CD4-positive, alpha-beta T cell treated with Interferon alpha-2 for 1 hour (primary cell): Measurements from ENCODE around the gene NOTCH2.

Source experiments
- DNase-seq, 2 donors: peaks; one replicate each; pipeline ENCODE4 v3.0.0-alpha.2; 2020 to 2022

NOTCH2 gene

DNA sequence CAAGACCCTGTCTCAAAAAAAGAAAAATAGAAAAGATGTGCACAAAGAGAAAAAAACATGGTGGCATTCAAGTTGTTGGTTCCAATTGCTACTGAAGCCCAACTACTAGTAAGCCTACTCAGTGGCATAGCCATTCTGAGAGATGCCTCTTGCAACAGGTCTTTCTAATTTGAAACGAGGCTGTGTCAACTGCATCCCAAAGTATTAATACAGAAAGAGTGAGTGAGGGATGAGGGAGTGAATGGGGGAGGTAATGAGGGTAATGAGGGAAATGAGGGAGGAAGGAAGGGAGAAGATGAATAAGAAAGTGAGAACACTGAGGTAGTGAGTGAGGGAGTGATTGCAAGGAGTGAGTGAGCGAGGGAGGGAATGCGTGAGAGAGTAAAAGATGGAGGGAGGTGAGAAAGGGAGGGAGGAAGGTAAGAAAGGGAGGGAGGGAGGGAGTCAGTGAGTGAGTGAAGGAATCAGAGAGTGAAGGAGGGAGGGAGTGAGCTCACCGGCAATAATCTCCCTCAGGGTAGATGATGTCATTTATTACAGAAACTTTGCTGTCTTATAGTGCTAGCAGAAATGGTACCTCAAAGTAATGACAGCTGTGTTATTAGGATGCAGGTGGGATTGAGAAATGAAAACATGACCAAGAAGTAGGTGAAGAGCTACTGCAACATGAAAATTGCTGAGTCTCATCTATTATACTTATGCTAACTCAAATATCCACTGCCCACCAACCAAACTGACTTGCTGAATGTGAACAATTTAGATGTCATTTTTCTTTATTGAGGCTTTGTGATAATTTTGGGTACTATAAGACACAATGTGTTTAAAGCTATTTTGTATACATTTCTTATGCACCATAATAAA, 97.5 kb downstream of the NOTCH2 start:
- no peak for DNase-seq

DNA sequence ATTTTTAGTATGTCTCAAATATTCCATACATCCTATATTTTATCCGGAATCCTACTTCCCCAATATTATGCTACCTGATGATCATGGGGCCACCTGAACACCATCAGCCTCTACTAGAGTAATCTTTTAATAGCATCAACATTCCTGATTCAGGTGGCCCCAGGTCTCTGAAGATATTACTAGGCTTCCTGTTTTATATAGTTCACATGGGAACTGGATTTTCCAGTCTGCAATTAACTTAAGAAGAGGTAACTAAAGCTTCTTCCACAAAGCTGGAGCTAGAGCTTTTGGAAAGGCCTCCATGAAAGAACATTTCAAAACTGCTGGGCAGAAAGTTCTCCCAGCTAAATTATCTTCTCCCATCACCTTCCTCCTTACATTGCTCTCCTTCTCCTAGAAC, 100.9 kb downstream of the NOTCH2 start:
- DNase-seq, result no peak

DNA sequence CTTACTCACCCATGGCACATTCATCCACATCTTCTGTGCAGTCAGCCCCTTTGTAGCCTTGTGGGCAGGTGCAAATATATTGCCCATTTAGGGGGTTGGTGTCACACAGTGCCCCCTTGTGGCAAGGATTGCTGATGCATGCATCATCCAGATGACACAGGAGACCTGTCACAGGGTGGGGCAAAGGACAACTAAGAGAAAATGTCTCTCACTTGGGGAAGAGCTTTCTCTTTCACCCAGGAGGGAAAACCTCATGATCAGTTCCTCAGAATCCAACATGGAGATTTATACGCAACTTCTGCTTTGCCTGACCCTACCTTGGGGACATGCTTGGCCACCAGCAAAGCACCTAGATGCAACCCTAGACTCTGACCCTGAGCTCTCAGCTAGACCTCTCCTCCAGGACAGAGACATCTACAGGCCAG, 101.4 kb downstream of the NOTCH2 start:
- DNase-seq, result peak; percentile 72 to 76

DNA sequence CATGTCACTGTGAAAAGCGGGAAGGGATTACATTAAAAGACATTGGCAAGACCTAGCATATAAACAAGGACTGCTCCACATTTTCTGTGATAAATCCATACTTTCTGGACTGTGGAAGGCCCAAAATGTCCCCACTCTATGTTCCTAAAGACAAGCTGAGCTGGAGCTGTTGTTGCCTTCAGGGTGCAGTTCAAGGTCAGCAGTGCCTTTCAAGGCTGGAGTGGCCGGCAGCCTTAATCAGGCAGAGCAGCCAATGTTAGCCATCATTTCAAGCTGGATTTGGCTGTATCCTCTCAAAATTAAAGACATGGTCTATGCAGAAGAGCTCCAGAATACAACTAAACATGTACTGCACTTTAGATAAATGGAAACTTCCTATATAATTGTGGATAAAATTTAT, 102.8 kb downstream of the NOTCH2 start:
- no peak for DNase-seq

DNA sequence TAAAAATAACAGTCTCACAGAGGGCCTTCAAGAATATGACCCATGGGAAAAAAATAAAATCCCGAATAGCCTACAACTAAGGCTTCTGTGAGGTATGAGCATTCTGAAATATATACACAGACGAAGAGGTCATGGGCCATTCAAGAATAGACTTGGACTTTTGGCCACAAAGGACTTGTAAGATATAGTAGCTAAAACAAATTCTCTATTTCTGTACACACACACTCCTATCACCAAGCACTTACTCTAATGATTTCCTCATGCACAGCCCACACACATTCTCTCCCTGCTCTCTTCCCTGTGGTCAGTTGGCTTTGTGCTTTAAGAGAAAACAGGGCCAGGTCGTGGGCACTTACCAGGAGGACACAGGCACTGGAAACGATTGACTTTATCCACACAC, 103.4 kb downstream of the NOTCH2 start:
- no peak for DNase-seq

DNA sequence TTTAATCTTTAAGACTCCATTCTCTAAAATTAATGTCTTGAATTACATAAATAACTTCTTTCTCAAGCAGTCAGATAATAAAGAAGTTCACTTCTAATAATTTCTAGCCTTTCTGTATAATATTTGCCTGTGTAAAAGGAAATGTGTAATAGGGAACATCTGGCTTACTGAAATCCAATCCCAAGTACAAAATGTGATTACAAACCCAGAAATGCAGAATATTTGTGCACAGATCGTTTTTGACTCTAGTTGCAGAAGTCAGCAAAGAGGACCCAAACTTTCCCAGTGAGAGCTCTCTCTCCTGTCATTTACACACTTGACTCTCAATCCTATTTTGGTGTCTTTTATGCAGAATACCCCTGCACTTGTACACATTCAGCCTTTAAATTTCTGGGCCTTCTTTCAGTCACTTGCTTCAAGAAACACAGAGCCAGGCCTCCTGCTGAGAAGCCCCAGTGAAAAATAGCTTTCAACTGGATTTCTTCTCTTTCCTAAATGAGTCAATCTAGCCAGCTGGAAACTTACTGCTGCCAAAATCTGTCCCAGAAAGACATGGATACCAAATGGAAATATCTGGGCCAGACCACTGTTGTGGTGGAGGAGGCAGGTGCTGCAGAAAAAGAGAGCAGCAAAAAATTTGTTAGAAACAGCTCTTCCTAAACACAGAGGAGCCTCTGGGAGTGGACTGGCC, 104.6 kb downstream of the NOTCH2 start:
- DNase-seq, result no peak

DNA sequence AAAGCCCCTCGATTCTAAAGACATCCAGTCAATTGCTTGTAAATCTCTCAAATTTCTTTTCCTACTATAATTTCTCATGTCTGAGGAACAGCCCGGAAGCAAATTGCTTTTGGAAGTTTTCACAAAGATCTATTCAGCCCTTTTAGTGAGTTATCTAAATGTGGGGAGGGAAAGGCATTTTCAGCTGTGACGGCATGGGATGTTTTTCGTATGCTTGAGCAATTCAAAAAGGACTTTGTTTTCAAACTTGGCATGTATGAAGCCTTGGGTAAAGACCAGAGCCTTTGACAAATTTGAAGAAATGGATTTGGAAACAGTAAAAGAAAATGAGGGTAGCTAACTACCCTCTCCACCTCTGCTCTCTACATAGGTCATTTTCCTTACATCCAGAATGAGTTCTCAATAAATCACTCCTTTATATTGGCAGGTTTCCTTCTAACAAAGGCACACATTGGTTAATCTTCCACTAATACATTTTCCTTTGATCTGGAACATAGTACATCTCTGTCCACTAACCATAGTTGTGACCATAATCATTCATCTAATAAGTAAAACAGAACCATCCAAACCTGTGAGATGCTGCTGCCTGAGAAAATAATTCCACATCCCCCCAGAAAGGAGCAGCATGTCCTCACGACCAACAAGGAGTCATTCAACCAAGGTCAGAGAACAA, 107.0 kb downstream of the NOTCH2 start:
- no peak for DNase-seq

DNA sequence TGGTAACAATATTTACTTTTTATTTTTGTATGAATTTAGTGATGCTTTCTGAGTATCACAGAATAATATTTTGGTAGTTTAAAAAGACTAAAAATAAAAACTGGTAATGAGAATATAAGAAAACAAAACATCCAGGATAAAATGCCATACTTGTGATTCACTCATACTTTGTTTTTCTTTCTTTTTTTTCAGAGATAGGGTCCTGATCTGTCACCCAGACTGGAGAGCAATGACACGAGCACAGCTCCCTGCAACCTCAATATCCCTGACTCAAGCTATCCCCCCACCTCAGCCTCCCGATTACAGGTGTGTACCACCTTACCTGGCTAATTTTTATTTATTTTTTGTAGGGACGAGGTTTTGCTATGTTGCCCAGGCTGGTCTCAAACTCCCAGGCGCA, 109.0 kb downstream of the NOTCH2 start:
- no peak for DNase-seq

DNA sequence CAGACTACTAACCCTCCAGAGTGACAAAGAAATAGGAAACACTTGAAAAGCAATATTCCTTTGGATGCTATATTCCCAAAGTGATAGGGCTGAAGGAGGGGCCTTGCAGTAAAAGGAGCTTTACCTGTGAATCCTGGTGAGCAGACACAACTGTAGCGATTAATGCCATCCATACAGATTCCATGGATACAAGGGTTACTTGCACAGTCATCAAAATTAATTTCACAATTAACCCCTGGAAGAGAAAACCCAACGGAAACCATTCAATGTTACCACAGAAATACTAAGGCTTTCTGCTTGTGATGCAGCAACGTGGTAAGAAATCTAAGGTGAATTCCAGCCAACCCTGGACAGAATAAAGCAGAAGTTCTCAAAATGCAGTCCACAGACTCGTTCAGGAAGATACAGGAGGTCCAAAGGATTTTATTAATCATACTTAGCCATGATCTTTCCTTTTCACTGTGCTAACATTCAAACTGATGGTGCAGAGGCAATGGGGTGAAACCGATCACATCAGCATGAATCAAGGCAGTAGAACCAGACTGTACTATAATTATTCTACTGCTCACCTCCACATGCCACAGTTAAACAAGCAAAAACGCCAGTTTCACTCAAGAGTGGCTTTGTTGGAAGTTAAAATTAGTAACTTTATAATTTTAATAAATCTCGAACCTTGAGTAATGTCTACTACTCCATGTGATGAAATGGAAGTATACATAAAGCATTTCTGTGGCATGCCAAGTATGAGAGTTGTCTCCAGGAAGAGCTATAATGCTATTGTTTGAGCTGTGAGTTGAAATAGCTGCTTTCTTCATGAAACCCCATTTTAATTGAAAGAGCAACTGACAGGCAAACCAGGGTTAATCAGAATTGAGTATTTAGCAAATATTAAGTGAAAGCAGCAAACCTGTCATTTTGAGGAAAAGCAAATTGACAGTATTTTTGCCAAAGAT, 109.9 kb downstream of the NOTCH2 start:
- DNase-seq, result no peak

DNA sequence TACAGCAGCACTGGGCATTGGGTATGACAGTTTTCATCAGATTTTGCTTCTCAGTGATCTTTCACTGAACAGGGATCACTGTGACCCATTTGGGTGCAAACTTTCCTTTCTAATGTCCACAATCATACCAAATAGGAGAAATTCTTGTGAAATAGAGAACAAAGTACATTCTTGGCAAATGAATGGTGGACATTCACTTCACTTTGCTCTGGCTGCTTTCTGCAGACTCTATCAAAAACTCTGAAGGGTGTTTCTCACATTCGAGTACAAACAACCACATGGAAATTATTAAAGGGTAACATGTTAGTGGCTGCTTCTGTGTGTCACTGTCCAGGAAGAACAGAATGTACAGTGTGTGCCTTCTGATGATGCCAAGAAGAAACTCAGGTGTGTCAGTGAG, 111.2 kb downstream of the NOTCH2 start:
- no peak for DNase-seq

DNA sequence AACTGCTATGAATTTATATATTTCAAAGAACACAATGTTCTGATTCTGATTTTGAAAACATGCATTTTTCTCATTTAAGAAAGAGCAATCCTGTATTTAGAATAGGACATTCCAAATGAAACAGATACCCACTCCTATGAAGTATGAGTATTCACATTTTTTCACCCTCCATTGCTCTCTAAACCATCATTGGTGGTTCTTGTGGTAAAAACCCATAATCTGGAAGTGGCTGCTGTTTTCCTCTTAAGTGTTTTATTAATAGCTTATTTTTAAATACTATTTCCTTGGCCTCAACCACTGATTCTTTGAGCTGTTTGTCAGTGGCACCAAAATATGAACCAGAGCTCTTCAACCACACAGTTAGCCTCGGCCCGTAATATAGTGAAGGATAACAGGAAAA, 113.2 kb downstream of the NOTCH2 start:
- DNase-seq, result no peak

DNA sequence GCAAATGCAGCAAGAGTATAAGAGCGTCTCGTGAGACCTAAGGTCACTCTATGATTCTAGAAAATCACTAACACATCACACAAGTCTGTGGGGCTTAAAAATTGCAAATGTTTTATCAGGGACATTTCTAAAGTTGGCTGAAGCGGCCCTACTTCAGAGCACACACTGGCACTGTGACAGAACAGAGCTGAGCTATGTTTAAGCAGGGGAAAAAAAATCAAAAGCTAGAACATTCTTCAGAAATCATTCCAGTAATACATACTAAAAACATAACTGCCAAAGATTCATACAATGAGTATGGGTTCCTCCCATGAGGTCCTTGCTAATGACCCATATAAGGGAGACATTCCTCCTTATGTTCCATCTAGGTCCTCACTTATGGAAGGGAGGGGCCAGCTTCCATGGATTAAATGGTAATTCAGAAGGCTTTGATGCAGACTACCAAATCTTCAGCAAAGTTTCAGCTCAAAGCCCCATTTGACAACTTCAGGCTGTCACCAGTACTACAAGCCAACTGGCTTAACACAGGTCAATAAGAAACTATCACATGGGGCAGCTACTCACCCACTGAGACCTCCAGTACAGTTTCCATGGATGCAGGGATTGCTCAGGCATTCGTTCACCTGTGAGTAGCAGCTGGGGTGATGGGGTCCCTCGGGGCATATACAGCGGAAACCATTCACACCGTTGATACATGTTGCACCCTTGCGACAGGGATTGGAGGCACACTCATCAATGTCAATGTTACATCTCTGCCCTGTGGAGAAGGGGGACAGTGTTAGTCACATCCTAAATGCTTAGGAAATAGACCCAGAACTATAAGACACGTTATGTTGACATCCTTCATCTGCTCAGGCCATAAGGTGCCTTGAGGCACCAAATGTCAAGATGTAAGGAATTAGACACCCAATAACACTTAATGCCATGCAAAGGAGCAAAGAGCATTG, 114.7 kb downstream of the NOTCH2 start:
- DNase-seq, result no peak

DNA sequence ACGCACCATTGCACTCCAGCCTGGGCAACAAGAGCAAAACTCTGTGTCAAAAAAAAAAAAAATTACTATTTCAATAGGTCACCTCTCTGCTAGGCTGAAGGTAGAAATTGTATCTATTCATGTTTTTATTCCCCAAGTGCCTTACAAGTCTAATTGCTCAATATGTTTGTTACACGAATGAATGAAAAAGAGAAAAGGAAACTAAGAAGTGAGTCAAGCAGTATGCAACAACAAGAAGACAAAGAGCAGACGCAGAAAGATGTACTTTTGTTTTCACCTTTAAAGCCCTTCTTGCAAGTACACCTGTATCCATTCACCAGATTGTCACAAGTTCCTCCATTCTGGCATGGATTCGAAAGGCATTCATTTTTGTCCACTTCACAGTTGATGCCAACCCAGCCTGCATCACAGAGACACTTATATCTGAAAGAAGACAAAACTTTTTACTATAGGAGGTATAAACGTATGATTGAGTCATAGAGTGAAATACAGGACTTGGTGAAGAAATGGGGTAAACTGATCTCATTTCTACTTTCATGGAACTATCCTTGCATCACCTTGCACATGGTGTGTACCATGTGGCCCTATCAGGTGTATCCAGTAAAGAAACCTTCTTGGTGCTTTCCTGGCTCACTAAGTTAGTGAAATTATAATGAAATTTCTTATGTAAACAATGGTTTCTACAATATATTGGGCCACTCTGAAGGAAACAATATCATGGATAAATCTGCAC, 116.0 kb downstream of the NOTCH2 start:
- DNase-seq, result no peak

DNA sequence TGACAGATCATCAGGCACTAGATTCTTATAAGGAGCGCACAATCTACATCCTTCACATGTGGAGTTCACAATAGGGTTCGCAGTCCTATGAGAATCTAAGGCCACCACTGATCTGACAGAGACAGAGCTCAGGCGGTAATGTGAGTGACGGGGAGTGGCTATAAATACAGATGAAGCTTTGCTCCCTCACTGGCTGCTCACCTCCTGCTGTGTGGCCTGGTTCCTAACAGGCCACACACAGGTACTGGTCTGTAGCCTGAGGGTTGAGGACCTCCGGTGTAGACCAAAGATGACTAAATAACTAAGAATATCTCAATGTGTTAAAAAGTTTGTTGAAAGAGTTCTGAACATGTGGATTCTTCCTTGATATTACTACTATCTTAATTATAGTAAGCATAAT, 117.0 kb downstream of the NOTCH2 start:
- DNase-seq, result no peak

DNA sequence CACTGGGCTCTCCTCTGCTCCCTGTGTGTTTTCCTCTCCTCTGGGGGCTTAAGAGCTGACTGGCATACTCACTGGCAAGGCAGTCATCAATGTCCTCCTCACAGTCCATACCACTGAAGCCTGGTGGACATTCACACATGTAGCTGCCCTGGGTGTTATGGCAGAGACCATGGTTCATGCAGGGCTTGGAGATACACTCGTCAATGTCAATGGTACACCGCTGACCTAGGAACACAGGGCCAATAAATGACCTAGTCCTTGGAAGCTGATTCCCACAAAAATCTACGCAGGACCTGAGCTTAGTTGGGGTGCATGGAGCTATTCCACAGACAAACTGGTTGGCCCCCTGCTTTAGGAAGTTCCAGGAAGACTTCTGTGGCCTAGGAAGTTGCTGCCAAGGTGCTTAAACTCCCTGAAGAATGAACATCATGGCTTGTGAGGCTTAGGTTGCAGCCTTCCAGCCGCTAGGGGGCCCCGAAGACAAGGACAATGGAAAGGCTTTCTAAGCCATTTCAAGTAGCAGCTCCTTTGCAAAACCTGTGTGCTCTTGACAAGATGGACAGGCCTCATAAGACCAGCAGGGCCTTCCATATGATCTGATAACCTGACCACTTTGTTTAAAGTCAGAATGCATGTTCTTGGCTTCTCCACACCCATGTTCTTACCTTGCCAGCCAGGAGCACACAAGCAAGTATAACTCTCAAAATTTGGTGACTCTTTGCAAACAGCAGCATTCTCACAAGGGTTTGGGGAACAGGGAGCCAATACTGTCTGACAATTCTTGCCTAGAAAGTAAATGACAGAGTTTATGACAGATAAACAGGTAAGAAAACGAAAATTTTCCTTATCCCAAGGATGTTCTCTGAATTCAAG, 120.9 kb downstream of the NOTCH2 start:
- peak; percentile 52 to 69 for DNase-seq

DNA sequence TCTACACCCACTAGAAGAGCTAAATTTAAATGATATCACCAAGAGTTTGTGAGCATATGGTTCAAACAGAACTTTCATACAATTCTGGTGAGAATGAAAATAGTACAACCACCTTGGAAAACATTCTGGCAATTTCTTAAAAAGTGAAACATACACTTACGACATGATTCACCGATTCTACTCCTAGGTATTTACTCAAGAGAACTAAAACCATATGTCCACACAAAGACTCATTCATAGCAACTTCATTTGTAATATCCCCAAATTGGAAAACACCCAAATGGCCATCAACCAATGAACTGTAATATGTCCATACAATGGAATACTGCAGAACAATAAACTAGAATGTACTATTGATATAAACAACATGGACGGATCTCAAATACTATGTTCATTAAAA, 122.0 kb downstream of the NOTCH2 start:
- no peak for DNase-seq

DNA sequence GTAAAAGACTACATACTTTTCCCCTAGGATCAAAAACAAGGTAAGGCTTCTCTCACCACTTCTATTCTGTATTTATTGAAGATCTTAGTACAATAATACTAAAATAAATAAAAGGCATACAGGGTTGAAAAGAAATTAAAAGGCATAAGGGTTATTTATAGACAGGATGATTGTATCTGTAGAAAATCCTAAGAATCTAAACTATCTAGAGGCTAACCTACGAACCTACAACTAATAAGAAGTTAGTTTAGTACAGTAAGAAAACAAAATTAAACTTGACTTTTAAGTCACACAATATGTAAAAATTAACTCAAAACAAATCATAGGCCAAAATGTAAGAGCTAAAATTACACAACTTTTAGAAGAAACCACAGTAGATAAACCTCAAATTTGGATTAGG, 122.7 kb downstream of the NOTCH2 start:
- no peak for DNase-seq

DNA sequence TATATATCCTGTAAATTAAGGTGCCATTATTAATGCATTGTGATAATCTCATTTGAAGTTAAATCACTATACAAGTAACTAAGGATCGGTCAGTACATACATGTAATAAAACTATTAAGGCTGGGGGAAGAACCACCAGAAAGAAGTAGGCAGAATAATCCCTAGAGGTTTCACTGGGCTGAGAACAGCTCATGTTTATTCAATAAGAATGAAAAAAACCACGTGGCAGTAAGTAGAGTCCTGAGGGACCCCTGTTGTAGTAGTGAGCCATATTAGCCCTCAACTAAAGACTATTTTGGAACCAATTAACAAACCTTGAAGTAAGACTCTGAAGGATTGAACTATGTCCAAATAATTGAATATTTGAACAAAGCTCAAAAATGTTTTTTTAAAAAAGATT, 126.2 kb downstream of the NOTCH2 start:
- DNase-seq, result no peak

DNA sequence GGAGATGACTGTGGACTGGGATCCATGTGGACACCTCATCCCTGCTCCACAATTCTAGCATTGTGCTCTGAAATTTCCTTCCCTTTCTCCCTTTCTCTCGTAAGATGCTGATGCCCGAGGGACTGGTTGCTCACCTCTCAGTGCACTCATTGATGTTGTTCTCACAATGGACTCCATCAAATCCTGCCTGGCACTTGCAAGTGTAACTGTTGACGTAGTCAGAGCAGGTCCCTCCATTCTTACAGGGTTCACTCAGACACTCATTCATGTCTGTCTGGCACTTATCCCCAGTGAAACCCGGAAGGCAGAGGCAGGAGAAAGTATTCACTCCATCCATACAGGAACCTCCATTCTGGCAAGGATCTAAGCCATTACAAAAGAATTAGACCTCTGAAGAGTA, 128.1 kb downstream of the NOTCH2 start:
- DNase-seq, result no peak

DNA sequence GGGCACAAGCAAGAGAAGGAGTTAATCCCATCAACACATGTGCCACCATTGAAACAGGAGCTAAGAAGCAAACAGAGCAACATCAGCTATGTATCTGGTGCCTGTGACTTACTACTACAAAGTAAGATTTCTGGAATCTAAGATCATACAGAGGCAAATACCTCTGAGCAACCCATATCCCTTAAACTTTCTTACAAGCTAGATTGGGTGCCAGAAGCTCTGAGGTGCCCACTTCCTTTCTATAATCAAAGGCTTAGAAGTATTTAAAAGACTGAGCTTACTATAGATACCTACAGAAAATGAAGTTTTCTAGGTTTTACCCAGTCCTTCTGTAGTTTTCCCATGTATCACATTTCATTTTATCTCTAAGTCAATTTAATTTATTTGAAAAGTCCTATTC, 128.8 kb downstream of the NOTCH2 start:
- no peak for DNase-seq
